Measurements from ENCODE around the gene MAP3K10.
A peak's percentile ranks its signal among the peaks of the same experiment; 100 is the strongest.

MAP3K10 gene

DNA sequence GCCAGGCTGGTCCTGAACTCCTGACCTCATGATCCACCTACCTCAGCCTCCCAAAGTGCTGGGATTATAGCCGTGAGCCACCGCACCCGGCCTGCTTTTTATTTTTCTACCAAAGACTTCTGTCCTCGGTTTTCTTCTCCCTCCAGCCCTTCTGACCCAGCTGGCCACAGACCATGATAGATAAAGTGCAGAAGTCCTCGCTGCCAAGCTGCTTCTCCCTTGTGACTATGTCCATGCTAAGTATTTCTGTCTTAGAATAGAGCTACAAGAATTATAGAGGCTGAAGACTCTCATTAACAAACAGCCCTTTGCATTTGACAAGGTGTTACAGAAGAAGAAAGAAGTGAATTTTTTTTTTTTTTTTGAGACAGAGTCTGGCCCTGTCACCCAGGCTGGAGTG lies 15.4 kb upstream of the MAP3K10 start:
- DNase-seq = no peak

- no peak for DNase-seq
These were observed 13.7 kb upstream of the MAP3K10 start for GRCh38 chr19:40177286-40178070.

DNA sequence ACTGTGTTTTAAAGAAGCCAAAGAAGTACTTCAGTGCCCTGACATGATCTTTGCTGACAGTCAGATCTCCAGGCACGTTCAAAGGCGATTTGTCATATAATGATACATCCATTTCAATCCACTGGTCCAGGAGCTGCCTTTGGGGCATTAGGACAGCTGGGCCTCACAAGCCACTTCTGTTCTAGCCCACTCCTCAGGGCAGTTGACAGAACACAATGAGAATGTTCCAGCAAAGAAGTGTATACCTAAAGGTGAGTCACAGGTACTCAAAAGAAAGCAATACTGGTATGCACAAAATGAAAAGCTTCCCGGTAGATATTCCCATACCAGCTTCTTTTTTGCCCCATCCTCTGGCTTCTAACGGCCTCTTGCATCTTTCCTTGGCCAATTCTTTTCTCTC lies 12.5 kb upstream of the MAP3K10 start:
- no peak for DNase-seq

- no peak for DNase-seq
These were observed 7.0 kb upstream of the MAP3K10 start for GRCh38 chr19:40184273-40184672.

DNA sequence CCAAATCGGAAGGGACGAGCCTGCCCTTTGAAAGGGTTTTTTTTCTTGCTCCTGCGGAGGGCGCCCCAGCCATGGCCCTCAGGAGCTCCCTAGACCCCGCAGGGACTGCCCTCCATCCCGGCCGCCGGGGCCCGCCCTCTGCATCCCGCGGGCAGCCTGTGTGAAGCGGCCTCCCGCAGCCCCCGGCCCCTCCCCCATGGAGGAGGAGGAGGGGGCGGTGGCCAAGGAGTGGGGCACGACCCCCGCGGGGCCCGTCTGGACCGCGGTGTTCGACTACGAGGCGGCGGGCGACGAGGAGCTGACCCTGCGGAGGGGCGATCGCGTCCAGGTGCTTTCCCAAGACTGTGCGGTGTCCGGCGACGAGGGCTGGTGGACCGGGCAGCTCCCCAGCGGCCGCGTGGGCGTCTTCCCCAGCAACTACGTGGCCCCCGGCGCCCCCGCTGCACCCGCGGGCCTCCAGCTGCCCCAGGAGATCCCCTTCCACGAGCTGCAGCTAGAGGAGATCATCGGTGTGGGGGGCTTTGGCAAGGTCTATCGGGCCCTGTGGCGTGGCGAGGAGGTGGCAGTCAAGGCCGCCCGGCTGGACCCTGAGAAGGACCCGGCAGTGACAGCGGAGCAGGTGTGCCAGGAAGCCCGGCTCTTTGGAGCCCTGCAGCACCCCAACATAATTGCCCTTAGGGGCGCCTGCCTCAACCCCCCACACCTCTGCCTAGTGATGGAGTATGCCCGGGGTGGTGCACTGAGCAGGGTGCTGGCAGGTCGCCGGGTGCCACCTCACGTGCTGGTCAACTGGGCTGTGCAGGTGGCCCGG lies 815 bp downstream of the MAP3K10 start:
- no peak for DNase-seq

DNA sequence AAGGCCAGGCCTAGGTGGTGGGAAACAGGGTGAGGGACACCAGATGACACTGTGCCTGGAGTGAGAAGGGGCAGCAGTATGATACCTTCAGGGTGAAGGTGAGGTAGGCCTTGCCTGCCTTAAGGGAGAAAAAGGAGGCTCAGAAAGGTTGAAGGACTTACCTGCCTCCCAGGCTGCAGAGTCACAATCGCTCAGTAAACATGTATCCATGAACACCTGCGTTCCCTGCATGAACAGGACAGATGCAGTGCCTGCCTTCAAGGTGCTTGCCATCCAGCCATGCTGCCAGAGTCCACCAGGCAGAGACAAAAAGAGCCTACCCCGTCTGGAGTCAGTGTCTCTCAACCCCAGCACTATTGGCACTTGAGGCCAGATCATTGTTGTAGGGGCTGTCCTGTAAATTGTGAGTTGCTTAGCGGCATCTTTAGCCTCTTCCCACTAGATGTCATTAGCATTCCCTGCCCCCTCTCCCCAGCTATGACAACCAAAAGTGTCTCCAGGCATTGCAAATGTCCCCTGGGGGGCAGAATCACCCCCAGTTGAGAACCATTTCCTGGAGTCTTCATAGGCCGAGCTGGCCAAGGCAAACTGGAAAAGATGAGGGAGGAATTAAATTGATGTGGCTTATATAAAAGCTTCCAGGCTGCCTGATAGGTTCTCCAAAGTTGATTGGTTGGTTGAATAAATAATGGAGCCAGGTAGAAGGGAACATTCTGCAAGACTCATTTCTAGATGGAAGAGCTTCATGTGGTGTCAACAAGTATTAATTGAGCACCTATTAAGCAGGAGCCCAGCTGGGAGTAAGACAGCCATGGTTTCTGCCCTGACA lies 1.7 kb downstream of the MAP3K10 start:
- no peak for DNase-seq

DNA sequence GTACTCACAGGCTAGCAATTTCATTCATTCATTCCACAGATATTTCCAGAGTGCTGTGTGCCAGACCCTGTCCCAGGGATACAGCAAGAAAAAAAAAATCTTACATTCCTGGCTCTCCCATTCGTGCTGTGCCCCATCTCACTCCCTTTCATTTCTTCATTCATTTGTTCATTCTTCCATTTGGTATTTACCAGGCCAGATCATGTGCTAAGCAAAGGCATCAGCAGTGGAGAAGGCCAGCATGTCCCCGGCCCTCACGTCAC lies 2.3 kb downstream of the MAP3K10 start:
- DNase-seq = no peak

DNA sequence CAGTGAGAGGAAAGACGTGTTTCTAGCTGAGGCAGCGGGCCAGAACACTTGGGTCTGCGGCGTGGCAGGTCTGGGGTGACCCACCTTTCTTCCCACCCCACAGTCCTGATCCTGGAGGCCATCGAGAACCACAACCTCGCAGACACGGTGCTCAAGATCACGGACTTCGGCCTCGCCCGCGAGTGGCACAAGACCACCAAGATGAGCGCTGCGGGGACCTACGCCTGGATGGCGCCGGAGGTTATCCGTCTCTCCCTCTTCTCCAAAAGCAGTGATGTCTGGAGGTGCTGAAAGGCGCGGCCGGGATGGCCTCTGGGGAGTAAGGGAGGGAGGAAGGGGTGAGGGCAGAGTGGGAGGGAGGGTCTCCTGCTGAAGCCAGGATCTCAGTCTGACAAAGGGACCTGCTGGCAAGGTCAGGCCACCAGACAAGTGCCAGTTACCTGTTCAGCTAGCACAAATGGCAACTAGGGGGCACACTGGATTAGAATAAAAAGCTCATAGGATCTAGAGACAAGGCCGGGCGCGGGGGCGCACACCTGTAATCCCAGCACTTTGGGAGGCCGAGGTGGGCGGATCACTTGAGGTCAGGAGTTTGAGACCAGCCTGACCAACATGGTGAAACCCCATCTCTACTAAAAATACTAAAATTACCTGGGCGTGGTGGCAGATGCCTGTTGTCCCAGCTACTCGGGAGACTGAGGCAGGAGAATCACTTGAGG lies 7.2 kb downstream of the MAP3K10 start:
- DNase-seq = no peak

- no peak for DNase-seq
These were observed 9.3 kb downstream of the MAP3K10 start for GRCh38 chr19:40200341-40201099.

GRCh38 chr19:40204381-40204780 lies 13.2 kb downstream of the MAP3K10 start:
- no peak for DNase-seq

DNA sequence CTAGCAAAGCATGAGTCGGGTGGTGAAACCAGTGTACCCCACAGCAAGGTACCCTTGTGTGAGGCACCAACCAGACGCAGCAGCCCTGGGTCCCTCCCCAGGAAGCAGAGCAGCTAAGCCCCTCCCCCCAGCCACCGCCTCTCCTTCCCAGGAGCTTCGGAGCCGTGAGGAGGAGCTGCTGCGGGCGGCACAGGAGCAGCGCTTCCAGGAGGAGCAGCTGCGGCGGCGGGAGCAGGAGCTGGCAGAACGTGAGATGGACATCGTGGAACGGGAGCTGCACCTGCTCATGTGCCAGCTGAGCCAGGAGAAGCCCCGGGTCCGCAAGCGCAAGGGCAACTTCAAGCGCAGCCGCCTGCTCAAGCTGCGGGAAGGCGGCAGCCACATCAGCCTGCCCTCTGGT lies 14.5 kb downstream of the MAP3K10 start:
- DNase-seq = no peak

DNA sequence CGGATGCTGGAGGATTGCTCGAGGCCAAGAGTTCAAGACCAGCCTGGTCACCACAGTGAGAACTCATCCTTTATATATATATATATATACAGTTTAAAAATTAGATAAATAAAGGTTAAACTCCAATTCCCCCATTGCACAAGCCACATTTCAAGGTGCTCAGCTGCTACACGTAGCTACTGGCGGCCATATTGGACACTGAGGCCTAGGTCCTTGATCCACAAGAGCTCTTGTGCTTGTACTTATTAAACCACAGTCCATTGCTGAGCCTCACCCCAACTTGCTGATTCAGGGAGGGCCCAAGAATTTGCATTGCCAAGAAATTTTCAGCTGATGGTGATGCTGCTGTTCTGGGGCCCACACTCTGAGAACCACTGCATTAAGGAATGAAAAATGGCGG lies 17.4 kb downstream of the MAP3K10 start:
- DNase-seq = no peak

- no peak for DNase-seq
These were observed 19.7 kb downstream of the MAP3K10 start for GRCh38 chr19:40210889-40211288.

- no peak for DNase-seq
These were observed 22.1 kb downstream of the MAP3K10 start for GRCh38 chr19:40213251-40213829.

DNA sequence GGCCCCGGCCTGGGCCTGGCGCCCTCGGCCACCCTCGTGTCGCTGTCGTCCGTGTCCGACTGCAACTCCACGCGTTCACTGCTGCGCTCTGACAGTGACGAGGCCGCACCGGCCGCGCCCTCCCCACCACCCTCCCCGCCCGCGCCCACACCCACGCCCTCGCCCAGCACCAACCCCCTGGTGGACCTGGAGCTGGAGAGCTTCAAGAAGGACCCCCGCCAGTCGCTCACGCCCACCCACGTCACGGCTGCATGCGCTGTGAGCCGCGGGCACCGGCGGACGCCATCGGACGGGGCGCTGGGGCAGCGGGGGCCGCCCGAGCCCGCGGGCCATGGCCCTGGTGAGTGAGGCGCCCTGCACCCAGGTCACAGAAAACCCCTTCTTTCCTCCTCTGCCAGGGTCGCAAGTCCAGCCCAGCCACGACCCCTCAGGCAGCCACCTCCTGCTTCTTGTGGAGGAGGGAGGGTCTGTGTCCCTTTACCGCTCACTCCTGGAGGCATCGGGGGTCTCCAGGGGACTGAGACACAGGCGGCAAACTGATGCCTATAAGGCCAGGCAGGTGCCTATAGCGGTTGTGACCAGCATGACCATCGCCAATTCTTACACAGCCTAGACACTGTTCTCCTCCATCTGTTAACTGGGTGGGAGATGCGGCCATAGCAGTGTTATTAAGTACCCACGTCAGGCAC lies 22.8 kb downstream of the MAP3K10 start:
- no peak for DNase-seq

- no peak for DNase-seq
These were observed 23.7 kb downstream of the MAP3K10 start for GRCh38 chr19:40214936-40215335.

DNA sequence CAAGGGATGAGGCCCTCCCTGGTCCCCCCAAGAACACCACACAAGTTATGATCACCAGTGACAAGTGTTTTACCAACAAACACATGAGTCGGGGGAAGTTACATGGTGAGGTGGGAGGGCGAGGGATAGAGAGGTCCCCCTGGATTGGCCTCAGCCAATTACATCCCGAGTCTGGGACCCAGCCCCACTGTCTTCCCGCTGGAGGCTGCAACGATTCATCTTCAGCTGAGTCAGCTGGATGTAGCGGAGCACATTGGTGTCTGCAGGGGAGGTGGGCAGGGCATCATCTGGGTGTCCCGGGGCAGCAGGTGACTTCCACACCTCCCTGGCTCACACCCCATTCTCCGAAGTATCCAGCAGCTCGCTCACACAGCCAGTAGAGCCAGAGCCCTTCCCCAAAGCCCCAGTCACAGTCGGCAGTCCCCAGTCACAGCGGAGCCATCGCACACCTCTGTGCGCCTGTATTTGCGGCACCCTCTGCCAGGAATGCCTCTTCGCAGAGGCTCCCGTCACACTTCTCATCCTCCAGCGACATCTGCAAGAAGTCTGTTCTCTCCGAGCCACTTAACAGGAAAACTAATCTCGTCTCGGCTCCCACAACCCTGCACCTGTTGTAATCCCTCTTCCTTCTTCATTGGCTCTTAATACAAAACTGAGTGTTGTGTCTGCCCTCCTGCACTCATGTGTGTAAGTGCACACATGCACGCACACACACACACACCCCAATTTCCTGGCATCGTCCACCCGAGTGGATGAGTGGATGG lies 25.0 kb downstream of the MAP3K10 start:
- DNase-seq = no peak

- DNase-seq = no peak
These were observed 25.5 kb downstream of the MAP3K10 start for GRCh38 chr19:40216777-40217026.

DNA sequence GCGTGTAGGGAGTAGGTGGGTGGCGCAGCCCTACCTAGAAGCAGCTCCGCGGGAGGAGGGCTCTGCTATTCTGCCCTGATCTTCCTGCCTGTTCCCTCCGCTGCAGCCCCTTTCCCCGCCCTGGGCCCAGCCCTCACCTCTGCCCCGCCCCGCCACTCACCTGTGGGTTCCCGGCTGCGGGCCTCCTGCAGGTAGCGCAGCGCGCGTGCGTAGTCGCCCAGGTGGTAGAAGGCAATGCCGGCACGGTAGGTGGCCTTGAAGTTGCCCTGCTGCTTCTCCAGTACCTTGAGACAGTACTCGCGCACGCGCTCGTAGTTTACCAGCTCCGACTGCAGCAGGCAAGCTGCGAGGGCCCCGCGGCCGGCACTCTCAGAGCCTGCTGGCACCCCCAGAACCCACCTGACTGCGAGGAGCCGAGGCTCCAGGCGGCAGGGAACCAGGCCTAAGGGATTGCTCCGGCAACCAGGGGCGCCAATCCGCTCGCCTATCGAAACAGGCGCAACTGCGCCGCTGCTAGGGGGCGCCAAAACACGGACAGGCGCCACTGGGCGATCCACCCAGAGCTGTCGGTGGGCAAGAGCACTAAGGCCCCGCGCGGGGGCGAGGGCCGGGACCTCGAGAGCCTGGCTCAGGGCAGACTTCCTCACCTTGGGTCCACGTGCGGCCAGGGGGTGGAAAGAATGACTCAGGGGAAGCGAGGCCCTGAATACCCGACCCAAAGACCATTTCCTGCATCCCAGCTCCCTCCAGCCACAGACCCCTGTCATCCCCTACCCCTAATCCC lies 26.0 kb downstream of the MAP3K10 start:
- peak; percentile 83 for DNase-seq
